GM18502 (cell line): Measurements from ENCODE around the gene NTSR1.

Experiments
- ATAC-seq: cut with Tn5 transposase; IDR thresholded peaks from one replicate; pipeline ENCODE4 v1.9.1; 2021; ENCODE audit warnings: mild to moderate bottlenecking; ENCODE audit not compliant: unreplicated experiment, poor library complexity

NTSR1 gene

GRCh38 chr20:62736407-62737071 is 27.9 kb downstream of the NTSR1 start:
- ATAC-seq = no peak

DNA sequence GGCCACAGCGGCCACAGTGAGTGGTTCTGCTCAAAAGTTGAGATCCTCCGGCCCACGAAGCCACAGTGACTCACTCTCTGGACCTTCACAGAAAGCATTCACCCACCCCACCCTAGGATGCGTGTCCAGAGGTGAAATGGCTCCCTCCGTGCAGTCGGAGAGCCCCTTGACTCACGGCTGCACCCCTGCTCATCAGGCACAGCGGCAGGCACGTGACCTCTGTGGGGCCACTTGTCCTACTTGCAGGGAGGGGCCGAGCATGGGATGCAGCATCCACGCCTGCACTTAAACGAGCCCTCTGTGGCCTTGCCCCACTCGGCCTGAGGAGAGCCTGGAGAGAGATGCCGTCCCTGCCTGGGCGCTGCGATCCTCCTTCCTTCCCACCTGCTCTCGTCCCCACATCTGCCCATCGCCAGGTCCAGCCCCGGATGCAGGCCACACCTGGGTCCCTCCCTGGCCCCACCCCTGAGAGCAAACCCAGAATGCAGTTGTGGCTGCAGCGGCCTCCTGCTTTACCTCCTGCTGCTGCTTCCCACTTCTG is 28.7 kb downstream of the NTSR1 start:
- no peak for ATAC-seq

DNA sequence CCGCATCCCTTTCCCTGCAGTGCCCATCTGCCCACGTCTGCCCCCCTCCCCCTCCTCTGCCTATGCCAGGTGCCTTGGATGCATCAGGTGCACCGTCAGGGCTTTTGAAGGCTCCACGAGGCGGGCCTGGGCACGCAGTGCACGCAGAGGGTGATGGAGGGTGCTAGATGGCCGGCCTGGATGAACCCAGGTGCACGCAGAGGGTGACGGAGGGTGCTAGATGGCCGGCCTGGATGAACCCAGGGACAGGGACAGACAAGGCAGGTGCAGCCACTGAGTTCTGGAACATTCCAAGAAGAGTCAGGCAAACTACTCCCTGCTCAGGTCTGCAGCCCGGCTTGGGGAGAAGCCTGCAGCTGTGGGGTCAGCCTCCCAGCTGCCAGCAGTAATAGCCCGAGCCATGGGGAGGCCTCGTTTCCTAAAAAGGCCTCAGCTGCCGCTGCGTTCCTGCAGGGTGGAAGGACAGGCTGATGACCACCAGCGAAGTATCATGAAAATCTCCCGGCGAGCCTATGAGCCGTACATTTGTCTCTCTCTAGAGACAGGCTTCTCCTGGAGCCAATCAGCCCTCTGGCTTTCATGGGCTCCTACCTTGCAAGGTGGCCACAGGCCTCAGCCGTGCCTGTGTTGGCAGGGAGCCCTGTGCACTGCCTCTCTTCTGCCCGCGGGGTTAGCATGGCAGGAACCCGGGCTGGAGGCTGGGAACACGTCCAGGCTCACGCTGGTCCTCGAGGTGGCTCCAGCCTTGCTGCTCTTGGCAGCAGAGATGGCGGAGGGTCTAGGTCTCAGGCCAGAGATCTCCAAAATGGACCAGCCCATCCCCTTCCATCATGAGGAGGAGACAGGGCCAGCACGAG is 29.6 kb downstream of the NTSR1 start:
- ATAC-seq = no peak

- ATAC-seq = no peak
Observed at GRCh38 chr20:62739067-62739466, 30.4 kb downstream of the NTSR1 start.

DNA sequence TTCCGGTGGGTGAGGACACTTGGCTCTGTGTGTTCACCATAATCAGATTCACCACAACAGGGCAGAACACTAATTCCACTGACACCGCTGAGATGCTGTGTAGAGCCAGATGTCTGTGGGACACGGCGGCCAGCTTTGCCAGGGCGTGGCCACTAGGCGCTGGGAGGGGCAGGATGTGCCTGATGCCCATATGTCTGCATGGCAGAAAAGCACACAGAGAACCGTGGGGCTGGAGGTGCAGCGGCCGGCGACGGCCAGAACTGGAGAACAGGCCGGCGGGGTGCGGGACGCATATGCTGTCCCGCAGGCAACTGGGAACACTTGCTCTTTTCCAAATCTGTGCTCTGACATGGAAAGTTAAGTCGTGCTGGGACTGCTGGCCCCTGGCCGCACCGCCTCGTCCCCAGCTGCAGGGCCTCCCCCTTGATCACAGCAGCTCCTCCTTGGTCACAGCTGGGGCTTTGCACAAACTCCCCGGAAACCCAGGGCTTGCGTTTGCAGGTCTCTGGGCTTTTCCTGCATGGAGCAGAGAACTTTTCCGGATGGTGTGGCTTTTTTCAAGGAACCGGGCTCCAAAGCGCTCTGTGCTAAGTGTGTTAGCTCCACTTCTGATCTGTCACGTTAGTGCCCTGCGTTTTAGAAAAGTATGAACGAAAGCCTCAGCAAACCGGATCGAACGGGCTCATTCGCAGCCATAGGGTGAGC is 31.1 kb downstream of the NTSR1 start:
- ATAC-seq = peak; percentile 27

DNA sequence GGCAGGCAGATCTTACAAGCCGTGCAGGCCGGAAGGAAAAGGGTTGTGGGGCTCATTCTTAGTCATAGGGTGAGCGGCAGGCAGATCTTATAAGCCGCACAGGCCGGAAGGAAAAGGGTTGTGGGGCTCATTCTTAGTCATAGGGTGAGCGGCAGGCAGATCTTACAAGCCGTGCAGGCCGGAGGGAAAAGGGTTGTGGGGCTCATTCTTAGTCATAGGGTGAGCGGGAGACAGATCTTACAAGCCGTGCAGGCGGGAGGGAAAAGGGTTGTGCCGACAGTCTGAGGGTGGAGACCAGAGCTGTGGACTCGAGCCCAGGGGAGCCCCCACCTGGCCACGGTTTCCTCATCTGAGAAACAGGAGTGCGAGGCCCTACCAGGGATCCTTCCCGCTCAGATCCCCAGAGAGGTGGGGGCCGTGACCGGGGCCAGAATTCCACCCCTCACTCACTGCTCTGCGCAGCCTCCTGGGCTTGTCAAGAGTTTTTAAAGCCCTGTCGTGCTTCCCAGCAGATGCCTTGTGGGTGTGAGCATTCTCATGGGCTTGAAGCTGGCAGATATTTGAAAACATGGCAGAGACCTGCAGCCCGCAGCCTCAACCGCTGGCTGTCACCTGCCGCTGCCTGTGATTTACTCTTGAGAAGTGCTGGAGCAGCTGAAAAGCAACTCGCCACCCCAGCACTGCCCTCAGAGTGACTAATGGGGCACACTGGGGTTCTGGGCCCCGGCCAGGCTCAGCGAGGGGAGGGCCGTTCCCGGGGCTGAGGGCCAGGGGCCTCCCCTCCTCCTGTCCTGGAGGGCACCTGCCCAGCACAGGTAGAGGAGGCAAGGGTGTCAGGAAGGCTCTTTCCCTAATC is 31.9 kb downstream of the NTSR1 start:
- ATAC-seq = peak; percentile 69

GRCh38 chr20:62741191-62741691 is 32.6 kb downstream of the NTSR1 start:
- no peak for ATAC-seq

- no peak for ATAC-seq
Observed at GRCh38 chr20:62741701-62742491, 33.3 kb downstream of the NTSR1 start.

DNA sequence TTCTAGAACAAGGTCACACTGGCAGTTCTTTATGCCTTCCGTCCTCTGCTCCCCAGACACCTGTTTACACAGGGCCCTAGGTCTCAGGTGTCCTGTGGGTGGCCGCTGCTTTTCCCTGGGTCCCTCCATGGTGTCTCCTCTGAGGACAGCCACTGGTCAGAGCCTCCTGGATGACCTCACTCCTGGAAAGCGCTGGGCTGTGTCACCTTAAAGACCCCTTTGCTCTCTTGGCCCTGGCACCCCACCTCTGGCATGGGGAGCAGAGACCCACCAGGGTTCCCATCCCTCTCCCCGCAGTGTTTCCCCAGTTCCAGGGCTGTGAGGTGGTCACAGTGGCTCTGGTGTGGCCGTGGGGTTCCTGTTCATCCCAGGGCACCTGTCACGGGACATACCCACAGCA is 33.9 kb downstream of the NTSR1 start:
- ATAC-seq = no peak

- ATAC-seq = no peak
Observed at GRCh38 chr20:62742979-62743776, 34.5 kb downstream of the NTSR1 start.

GRCh38 chr20:62743777-62744317 is 35.2 kb downstream of the NTSR1 start:
- ATAC-seq = no peak

- no peak for ATAC-seq
Observed at GRCh38 chr20:62744741-62745191, 36.1 kb downstream of the NTSR1 start.

GRCh38 chr20:62745279-62745951 is 36.8 kb downstream of the NTSR1 start:
- ATAC-seq = no peak

DNA sequence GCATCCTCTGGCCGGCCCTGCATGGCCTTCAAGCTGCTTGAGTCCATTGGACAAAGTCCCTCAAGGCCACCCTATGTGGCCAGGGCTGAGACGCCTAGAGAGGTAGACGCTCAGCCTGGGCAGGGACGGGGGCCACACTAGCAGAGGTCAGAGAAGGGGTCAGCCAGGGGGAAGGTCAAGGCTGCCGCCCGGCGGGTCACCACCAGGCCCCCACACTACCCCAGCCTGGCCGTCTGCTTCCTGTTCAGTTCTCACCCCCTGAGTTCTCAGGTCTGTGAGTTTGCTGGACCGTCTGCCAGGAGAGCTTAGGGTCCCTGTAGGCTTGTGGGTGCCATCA is 37.3 kb downstream of the NTSR1 start:
- ATAC-seq = no peak

DNA sequence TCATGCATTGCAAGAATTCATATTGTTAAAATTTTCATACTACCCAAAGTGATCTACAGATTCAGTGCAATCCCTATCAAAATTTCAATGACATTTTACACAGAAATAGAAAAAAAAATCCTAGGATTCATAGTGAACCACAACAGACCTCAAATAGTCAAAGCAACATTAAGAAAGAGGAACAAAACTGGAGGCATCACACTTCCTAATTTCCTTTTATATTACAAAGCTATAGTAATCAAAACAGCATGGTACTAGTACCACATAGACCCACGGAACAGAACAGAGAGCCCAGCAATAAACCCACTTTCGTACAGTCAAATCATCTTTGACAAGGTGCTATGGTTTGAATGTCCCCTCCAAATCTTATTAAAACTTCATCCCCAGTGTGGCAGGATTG is 39.7 kb downstream of the NTSR1 start:
- no peak for ATAC-seq

GRCh38 chr20:62749851-62750445 is 41.3 kb downstream of the NTSR1 start:
- no peak for ATAC-seq

DNA sequence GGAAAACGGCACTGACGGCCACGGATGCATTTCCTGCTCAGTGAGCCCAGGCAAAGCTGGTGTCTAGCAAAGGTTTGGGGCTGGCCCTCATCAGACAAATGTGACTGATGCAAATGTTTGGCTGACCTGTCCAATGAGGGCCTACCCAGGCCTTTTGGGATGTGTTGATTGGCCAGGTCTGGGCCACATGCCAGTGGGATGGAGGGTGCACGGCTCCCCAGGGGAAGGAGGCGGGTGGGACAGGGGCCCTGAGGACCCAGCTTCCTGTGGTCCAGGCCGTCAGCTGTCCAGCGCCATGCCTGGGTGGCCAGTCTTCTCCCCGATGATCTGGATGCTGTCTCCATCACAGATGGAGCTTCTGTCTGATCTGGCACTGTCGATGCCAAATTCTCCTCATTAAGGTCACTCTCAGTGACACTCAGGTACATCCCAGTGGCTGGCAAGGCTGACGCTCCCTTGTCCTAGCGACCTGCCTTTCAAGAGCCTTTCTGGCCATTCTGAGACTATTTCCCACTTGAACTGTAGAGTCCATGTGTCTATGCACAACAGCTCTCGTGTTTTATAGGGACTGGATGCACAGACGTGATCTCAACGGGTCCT is 43.0 kb downstream of the NTSR1 start:
- no peak for ATAC-seq
